Embryonic facial prominence (tissue), 1 donor: ENCODE results near the gene HIC1.
A peak's percentile ranks its signal among the peaks of the same experiment; 100 is the strongest.

ENCODE experiments used
- DNase-seq: peaks from one replicate; pipeline ENCODE4 v3.0.0-alpha.2; 2016; ENCODE audit errors: extremely low spot score

HIC1 gene

DNA sequence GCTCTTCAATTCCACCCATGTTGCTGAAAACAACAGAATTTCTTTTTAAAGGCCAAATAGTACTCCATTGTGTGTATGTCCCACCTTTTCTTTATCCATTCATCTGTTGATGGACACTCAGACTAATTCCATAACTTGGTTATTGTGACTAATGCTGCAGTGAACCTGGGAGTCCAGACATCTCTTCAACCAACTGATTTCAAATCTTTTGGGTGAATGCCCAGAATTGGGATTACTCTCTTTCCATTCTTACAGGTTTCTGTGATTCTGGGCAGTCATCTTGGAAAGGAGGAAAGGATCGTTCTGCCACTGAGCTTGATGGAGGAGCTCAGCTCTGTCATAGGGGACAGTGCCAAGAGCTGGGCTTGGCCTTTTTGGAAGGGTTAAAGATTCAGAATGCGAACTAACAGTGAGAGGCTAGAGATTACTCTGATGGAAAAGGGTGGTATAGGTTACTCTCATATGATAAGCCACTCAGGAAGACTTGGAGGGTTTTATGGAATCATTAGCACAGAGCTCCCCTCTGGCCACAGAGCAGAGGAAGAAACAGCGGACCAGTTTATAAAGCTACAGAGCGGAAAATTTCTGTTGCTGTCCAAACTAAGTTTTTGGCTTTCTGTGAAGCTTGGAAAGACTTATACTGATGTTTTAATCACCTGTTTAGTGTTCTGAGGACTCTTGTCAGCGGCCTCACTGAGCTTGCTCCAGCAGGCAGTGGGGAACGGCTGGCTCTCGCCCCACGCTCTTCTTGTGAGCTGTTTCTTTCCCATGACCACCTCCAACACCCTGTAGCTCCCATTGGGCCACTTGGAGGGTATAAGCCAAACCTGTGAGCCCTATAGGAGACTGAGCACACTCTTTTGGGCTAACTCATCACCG is 48.3 kb downstream of the HIC1 start:
- no peak for DNase-seq

DNA sequence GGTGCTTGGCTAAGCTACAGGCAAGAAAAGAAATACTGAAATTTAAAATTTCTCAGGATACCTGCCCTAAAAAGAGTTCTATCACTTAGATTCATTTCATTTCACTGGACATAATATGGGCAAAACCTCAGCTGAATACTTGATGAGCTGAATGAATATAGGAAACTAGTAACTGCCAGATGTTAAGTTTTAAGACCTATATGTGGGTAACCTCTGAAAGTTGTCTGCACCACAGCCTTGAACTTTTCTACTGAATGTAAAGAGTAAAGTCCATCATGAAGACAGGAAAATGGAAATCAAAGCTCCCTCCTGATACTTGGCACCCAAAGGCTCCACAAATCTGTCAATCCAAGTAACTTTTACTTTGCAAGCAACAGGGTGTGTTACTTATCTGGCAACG is 50.8 kb downstream of the HIC1 start:
- DNase-seq = no peak

- DNase-seq = no peak
Observed at GRCh38 chr17:2106308-2106955, 51.5 kb downstream of the HIC1 start.

GRCh38 chr17:2107050-2107449 is 52.1 kb downstream of the HIC1 start:
- DNase-seq = no peak

- DNase-seq = no peak
Observed at GRCh38 chr17:2107506-2107905, 52.6 kb downstream of the HIC1 start.

GRCh38 chr17:2108170-2108569 is 53.3 kb downstream of the HIC1 start:
- no peak for DNase-seq

DNA sequence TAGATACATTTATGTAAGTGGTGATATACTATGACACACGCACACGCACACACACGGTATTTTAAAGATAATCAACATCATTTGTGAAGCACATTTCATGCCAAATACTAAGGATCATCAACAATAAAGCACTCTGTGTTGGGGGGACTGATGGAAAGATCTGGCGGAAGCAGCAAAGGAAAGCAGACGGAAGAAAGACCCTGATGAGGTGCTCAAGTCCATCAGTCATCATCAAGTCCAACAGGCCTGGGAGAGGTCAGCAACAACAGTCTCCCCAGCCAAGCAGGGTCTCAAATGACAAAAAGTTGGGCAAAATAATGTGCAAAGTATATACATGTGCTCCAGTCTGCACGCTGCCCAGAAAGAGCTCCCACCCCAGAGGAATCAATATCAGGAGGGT is 55.5 kb downstream of the HIC1 start:
- no peak for DNase-seq

DNA sequence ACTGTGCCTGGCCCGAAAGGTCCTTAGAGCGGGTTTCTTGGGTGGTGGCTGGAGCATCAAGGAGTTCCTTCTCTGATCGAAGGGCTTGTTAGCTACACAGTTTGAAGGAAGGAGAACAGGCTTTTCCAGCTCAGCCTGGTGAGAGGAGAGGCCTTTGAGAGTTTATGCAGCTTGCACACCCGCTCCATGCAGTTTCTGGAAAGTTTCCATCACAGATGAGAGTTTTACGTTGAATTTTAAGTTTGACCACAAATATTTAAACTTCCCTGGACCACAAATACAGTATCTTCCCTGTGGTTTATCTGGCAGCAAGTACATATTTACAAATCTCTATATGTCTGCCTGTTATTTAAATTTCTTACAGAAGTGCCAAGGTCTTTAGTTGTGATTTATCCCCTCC is 56.8 kb downstream of the HIC1 start:
- peak; percentile 72 for DNase-seq
